Fibroblast of skin of abdomen (primary cell): ENCODE data around the gene CHN2.

Source experiments
- DNase-seq: peaks from one replicate; pipeline ENCODE4 v3.0.0-alpha.2; 2013

Gene CHN2

GRCh38 chr7:29408841-29409243 lies 214.3 kb downstream of the CHN2 start:
- DNase-seq: peak; percentile 85

GRCh38 chr7:29410996-29411395 lies 216.4 kb downstream of the CHN2 start:
- DNase-seq: no peak

GRCh38 chr7:29412912-29413311 lies 218.3 kb downstream of the CHN2 start:
- DNase-seq: no peak

DNA sequence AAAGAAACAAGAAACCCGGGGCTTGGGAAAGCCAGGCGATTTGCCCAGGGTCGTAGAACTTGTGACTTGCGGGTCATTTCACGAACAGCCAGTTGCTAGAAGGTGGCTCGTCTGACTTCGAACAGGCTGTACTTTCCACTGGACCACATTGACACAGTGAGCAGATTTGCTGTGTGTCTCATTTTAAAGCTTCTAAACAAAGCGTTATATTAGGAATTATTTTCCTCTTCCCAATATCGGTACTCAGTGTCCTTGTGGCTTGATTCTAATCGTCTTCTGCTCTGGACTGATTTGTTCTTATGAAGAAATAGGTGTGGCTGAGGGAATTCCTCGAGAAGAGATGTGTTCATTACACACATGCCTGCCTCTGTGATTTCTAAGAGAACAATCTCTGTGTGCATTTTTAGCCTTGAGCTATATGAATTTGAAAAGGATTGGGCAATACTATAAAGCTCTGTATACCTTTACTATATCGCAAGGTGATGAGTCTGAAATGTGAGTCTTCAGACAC lies 219.1 kb downstream of the CHN2 start:
- no peak for DNase-seq

- no peak for DNase-seq
Measured at GRCh38 chr7:29414216-29414615, 219.6 kb downstream of the CHN2 start.

GRCh38 chr7:29415215-29415614 lies 220.6 kb downstream of the CHN2 start:
- no peak for DNase-seq

DNA sequence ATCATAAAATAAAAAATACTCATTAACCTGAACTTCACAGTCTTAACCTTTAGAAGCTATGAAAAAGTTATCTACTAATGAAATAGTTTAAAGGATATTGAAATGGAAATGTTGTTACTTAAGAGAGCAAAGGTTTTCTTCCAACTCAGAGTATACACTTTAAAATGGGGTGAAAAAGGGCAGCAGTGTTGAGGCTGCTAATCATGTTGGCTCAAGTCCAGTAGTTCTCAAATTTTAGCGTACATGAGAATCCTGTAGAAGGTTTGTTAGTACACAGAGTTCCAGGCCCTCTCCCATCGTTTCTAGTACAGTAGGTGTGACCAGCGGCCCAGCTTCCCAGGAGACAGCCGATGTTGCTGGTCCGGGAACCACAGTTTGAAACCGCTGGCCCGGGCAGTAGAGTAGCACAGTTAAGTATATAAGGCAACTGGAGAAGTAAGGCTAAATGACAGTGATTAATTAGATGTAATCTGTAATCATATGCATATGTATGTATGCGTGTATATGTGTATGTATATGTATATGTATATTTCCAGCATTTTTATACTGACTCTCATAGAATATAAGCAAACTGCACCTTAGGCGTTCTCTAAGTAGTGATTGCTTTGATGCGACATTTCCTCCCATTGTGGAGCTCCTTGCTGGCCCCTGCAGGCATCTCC lies 221.8 kb downstream of the CHN2 start:
- no peak for DNase-seq

DNA sequence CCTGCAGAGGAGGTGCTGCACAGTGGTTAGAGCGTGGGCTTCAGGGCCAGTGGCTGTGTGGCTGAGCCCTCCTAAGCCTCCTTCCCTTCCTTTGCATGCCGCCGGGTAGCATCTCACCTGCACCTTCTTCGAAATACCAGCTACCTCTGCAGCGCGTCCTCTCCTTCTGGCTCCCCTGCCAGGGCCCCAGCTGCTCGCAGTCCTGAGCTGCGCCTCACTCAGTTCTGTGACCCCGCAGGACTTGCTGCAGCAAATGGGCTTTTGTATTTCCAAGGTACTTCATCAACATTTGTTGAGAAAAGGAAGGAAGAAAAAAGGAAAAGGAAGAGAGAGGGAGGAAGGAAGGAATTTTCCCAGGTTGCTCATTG lies 222.3 kb downstream of the CHN2 start:
- DNase-seq: no peak

- no peak for DNase-seq
Measured at GRCh38 chr7:29418056-29418455, 223.5 kb downstream of the CHN2 start.

GRCh38 chr7:29418651-29419050 lies 224.1 kb downstream of the CHN2 start:
- no peak for DNase-seq

DNA sequence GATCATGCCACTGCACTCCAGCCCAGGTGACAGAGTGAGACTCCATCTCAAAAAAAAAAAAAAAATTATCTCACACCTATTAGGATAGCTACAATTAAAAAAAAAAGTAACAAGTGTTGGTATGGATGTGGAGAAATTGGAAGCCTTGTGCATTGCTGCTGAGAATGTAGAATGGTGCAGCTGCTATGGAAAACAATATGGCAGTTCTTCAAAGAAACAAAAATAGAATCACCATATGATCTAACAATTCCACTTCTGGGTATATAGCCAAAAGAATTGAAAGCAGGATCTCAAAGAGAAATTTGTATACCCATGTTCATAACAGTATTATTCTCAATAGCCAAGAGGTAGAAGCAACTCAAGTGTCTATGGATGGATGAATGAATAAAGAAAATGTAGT lies 225.4 kb downstream of the CHN2 start:
- no peak for DNase-seq

GRCh38 chr7:29421010-29421956 lies 226.7 kb downstream of the CHN2 start:
- DNase-seq: no peak

DNA sequence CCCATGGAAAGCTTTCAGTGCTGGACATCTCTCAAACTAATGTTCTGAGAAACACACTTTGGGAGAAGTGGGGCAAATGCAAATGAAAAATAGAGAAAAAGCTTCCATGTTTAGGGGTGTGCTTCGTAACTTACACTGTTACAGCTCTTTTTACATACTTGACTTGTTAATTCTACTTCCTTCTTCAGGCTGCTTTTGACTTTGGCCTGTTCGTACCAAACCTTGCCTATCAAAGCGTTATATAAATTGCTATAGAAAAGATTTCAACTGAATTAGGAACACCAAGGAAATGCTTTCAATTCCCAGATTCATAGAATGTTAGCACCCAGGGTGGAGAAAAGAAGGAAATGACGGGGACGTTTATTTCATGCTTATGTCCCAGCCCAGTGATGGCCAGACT lies 228.3 kb downstream of the CHN2 start:
- no peak for DNase-seq

- no peak for DNase-seq
Measured at GRCh38 chr7:29424295-29424983, 229.9 kb downstream of the CHN2 start.

DNA sequence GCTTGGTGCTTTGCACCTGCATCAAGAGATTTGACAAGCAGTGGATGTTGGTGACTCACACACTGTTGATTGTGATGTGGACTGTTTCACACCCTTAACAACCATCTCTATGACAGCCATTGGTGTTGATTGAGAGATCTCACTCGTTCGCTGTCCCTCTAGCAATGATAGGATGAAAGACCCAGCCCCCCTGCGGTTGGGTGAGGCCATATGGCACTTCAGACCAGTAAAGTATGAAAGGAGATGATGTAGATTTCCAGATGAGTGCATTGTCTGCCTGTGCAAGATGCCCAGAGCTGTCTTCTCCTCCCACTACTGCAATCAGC lies 230.4 kb downstream of the CHN2 start:
- no peak for DNase-seq

DNA sequence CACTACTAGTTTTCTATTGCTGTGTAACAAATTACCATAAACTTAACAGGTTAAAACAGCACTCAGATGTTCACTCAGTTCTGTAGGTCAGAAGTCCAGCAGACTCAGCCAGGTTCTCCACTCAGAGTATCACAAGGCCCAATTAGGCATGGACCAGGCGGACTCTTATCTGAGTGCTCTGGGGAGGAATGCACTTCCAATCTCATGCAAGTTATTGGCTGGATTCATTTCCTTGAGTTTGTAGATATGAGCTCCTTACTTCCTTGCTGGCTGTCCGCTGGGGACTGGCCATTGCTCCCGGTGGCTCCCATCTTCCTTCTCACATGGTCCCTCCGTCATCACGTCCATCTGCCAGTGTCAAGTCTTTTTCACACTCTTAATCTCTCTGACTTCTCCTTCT lies 232.0 kb downstream of the CHN2 start:
- no peak for DNase-seq

- no peak for DNase-seq
Measured at GRCh38 chr7:29429401-29429800, 234.8 kb downstream of the CHN2 start.

GRCh38 chr7:29430279-29430949 lies 235.8 kb downstream of the CHN2 start:
- no peak for DNase-seq

DNA sequence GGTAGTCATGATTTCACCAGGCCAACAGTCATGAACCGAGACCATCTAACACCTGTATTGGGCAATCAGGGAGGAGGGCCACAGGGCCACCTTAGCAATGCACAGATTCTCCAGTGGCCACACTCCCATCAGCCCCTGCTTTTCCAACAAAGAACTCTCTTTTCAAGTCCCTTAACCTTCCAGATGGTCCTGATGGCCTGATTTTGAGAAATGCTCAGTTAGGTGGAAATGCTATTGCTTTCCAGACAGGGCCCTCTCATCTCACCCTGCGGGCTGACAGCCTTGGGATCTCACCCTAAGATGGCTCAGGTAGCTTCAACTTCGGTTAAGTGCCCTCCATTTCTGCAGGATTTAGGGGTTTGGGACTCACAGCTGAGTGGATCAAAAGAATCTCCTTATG lies 237.1 kb downstream of the CHN2 start:
- no peak for DNase-seq

- DNase-seq: no peak
Measured at GRCh38 chr7:29432721-29433120, 238.1 kb downstream of the CHN2 start.

- no peak for DNase-seq
Measured at GRCh38 chr7:29434380-29434768, 239.8 kb downstream of the CHN2 start.

GRCh38 chr7:29435167-29435566 lies 240.6 kb downstream of the CHN2 start:
- no peak for DNase-seq

DNA sequence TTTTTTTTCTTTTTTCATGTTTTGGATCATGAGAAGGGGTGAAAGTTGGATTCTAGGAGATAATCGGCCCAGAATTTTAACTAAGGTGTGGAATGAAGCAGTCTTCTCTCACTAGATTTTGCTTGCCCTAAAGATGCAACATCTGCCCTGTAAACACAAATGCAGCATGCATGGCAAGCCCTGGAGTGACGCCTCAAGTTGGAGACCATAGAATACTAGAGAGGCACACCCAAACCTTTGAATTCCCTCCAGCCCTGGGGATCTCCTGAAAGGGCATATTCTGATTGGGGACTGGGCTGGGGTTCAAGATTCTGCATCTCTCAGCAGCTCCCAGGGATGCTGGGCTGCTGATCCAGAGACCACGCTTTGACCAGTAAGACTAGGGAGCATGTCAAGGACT lies 241.3 kb downstream of the CHN2 start:
- DNase-seq: no peak
